Measurements from ENCODE around the gene SULF2.

- no peak for TF ChIP-seq CTCF (IDR thresholded peaks at IDR 0.05)
- TF ChIP-seq POLR2A (IDR thresholded peaks at IDR 0.05), result no peak
These were observed 83.7 kb downstream of the SULF2 start for GRCh38 chr20:47701612-47702011.

Data from body of pancreas (tissue), 4 donors.